MV-4-11 (cell line): ENCODE measurements around the gene NMT1.
"Not testable (repeated sequence)": the region's sequence is repeated elsewhere in the genome, so short reads cannot be mapped to it uniquely, and the experiment has no call there.

ENCODE experiments used
- DNase-seq: peaks from one replicate; lab custom pipeline; 2025; lab: John Stamatoyannopoulos, UW

NMT1 gene

GRCh38 chr17:45120558-45120957 is 59.4 kb downstream of the NMT1 start:
- DNase-seq, result no peak

GRCh38 chr17:45121055-45121454 is 59.9 kb downstream of the NMT1 start:
- no peak for DNase-seq

- DNase-seq, result no peak
These were observed 62.1 kb downstream of the NMT1 start for GRCh38 chr17:45123076-45123770.

- DNase-seq, result peak; percentile 85
These were observed 63.0 kb downstream of the NMT1 start for GRCh38 chr17:45123930-45124796.

GRCh38 chr17:45124797-45125122 is 63.6 kb downstream of the NMT1 start:
- DNase-seq, result not testable (repeated sequence)

- DNase-seq, result no peak
These were observed 64.4 kb downstream of the NMT1 start for GRCh38 chr17:45125509-45125908.

GRCh38 chr17:45127207-45127547 is 66.1 kb downstream of the NMT1 start:
- no peak for DNase-seq

GRCh38 chr17:45127548-45128300 is 66.6 kb downstream of the NMT1 start:
- DNase-seq, result no peak

- DNase-seq, result no peak
These were observed 67.2 kb downstream of the NMT1 start for GRCh38 chr17:45128331-45128730.

- no peak for DNase-seq
These were observed 67.9 kb downstream of the NMT1 start for GRCh38 chr17:45128989-45129388.

- peak; percentile 24 for DNase-seq
These were observed 68.4 kb downstream of the NMT1 start for GRCh38 chr17:45129426-45129939.

- DNase-seq, result no peak
These were observed 69.0 kb downstream of the NMT1 start for GRCh38 chr17:45129940-45130680.

GRCh38 chr17:45130681-45131615 is 69.8 kb downstream of the NMT1 start:
- no peak for DNase-seq

GRCh38 chr17:45131616-45132319 is 70.7 kb downstream of the NMT1 start:
- DNase-seq, result no peak

GRCh38 chr17:45132320-45132571 is 71.1 kb downstream of the NMT1 start, which contains the start of gene PLCD3:
PLCD3 (minus strand) TSS chr17:45132515; CDS start chr17:45132410, 105 bp downstream.
- DNase-seq, result no peak

- peak; percentile 67 for DNase-seq
These were observed 71.7 kb downstream of the NMT1 start for GRCh38 chr17:45132572-45133463.

GRCh38 chr17:45135192-45135977 is 74.3 kb downstream of the NMT1 start, which contains the start of gene ACBD4:
ACBD4 (plus strand) TSS chr17:45135687; CDS start chr17:45136145, 458 bp downstream.
- peak; percentile 97 for DNase-seq
